ENCODE measurements around the gene CDC16. TPM values are rescaled to one million over a fixed set of nuclear protein-coding genes. Genes with fewer than 3 reads are reported as not detected.

Gene CDC16
- total RNA-seq, 1 experiment from 2014 or later, result 61.0 TPM

DNA sequence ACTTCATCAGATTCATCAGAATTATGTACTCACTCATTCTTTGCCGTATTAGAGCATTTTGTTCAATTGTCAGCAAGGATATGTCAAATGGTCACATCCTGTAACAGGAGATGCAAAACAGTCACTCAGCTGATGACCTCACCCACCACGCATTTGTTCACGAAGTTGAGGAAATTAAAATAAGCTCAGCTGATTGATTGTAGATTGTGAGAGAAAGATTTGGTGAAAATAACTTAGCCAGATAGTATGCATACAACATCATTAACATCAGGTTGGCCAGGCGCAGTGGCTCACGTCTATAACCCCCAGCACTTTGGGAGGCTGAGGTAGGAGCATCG is 22.6 kb upstream of the CDC16 start:
- Histone ChIP-seq H3K27me3 (ENCODE audit: insufficient read depth, low read length) (peaks cover 10% of the 10 kb centered on the region; the same call in 1 of the 2 replicates), H3K9me2 (ENCODE audit: insufficient read depth) (no peaks in the 10 kb centered on the region), H3K4me3 (replicated peaks in 1 of 2; ENCODE audit: low read depth in 1 of 2, low read length in 2 of 2) (no peak overlapping the region), H3K79me2 (ENCODE audit: insufficient read depth, low read length) (no peaks in the 10 kb centered on the region), H3K9me3 (ENCODE audit: control insufficient read depth in 1 of 2, insufficient read depth in 1 of 2, low read depth in 1 of 2, low read length in 2 of 2) (peaks cover 0 to 7% of the 10 kb centered on the region in 2 experiments; a peak in 2 of 4 replicates), H3K27ac (ENCODE audit: low read depth, low read length) (no peak overlapping the region), H3K4me2 (ENCODE audit: low read length) (no peak overlapping the region), H2AFZ (ENCODE audit: low read depth, low read length, poor library complexity, severe bottlenecking) (no peak overlapping the region), H3K9ac (ENCODE audit: low read length) (no peak overlapping the region), H4K20me1 (ENCODE audit: insufficient read depth) (no peaks in the 10 kb centered on the region), H3K4me1 (ENCODE audit: control insufficient read depth in 1 of 2, insufficient read depth in 2 of 2, low read length in 2 of 2) (no peaks in the 10 kb centered on the region), H3K36me3 (ENCODE audit: control insufficient read depth in 1 of 2, insufficient read depth in 2 of 2, low read length in 2 of 2) (no peaks in the 10 kb centered on the region)
- DNase-seq (ENCODE audit: low read depth, low spot score) (no peak), ATAC-seq (no peak)
- CTCF ChIA-PET, result no interaction called here
- intact Hi-C loops (cut with micrococcal nuclease), result no loop called here
- RAD21 ChIA-PET (ENCODE audit: low non-redundant PET in 1 of 2, low total read pairs in 2 of 2, uncharacterized antibody in 2 of 2, unreplicated experiment in 2 of 2), result no interaction called here
- TF ChIP-seq ZBTB33 (IDR thresholded peaks at IDR 0.05; ENCODE audit: extremely low read depth, insufficient replicate concordance, low read length), result no peak
- no peak for TF ChIP-seq EZH2phosphoT487 (IDR thresholded peaks at IDR 0.05; ENCODE audit: borderline replicate concordance)
- no peak for TF ChIP-seq ZNF274 (IDR thresholded peaks at IDR 0.05; ENCODE audit: low read depth, low read length)
- TF ChIP-seq, protein P1, sequence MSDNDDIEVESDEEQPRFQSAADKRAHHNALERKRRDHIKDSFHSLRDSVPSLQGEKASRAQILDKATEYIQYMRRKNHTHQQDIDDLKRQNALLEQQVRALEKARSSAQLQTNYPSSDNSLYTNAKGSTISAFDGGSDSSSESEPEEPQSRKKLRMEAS (IDR thresholded peaks at IDR 0.05), result no peak
- TF ChIP-seq JUND (IDR thresholded peaks at IDR 0.05), result no peak
- TF ChIP-seq RAD21 (IDR thresholded peaks at IDR 0.05; ENCODE audit: low read depth), result no peak
- TF ChIP-seq POLR2A (IDR thresholded peaks at IDR 0.05; ENCODE audit: borderline replicate concordance, extremely low read depth, insufficient read depth, insufficient read length), result no peak
- TF ChIP-seq EGR1 (IDR thresholded peaks at IDR 0.05; ENCODE audit: low read depth), result no peak
- no peak for TF ChIP-seq POLR2AphosphoS5 (IDR thresholded peaks at IDR 0.05; ENCODE audit: low read depth, low read length)
- TF ChIP-seq, protein P2, sequence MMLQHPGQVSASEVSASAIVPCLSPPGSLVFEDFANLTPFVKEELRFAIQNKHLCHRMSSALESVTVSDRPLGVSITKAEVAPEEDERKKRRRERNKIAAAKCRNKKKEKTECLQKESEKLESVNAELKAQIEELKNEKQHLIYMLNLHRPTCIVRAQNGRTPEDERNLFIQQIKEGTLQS (IDR thresholded peaks at IDR 0.05), result no peak
- no peak for TF ChIP-seq EZH2 (IDR thresholded peaks at IDR 0.05)
- TF ChIP-seq, protein P3, sequence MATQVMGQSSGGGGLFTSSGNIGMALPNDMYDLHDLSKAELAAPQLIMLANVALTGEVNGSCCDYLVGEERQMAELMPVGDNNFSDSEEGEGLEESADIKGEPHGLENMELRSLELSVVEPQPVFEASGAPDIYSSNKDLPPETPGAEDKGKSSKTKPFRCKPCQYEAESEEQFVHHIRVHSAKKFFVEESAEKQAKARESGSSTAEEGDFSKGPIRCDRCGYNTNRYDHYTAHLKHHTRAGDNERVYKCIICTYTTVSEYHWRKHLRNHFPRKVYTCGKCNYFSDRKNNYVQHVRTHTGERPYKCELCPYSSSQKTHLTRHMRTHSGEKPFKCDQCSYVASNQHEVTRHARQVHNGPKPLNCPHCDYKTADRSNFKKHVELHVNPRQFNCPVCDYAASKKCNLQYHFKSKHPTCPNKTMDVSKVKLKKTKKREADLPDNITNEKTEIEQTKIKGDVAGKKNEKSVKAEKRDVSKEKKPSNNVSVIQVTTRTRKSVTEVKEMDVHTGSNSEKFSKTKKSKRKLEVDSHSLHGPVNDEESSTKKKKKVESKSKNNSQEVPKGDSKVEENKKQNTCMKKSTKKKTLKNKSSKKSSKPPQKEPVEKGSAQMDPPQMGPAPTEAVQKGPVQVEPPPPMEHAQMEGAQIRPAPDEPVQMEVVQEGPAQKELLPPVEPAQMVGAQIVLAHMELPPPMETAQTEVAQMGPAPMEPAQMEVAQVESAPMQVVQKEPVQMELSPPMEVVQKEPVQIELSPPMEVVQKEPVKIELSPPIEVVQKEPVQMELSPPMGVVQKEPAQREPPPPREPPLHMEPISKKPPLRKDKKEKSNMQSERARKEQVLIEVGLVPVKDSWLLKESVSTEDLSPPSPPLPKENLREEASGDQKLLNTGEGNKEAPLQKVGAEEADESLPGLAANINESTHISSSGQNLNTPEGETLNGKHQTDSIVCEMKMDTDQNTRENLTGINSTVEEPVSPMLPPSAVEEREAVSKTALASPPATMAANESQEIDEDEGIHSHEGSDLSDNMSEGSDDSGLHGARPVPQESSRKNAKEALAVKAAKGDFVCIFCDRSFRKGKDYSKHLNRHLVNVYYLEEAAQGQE (IDR thresholded peaks at IDR 0.05; ENCODE audit: low read depth), result no peak
- no peak for TF ChIP-seq SIN3A (IDR thresholded peaks at IDR 0.05; ENCODE audit: low read depth)
- TF ChIP-seq, protein P4, sequence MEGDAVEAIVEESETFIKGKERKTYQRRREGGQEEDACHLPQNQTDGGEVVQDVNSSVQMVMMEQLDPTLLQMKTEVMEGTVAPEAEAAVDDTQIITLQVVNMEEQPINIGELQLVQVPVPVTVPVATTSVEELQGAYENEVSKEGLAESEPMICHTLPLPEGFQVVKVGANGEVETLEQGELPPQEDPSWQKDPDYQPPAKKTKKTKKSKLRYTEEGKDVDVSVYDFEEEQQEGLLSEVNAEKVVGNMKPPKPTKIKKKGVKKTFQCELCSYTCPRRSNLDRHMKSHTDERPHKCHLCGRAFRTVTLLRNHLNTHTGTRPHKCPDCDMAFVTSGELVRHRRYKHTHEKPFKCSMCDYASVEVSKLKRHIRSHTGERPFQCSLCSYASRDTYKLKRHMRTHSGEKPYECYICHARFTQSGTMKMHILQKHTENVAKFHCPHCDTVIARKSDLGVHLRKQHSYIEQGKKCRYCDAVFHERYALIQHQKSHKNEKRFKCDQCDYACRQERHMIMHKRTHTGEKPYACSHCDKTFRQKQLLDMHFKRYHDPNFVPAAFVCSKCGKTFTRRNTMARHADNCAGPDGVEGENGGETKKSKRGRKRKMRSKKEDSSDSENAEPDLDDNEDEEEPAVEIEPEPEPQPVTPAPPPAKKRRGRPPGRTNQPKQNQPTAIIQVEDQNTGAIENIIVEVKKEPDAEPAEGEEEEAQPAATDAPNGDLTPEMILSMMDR (IDR thresholded peaks at IDR 0.05 in 2 of 3, conservative IDR thresholded peaks at IDR 0.05 in 1 of 3; ENCODE audit: borderline replicate concordance in 1 of 3, insufficient read depth in 1 of 3, low read depth in 2 of 3, low read length in 2 of 3), result no peak
- TF ChIP-seq SP1 (IDR thresholded peaks at IDR 0.05; ENCODE audit: low read depth), result no peak
- POLR2A ChIA-PET, result no interaction called here
- BruUV-seq (replicated peaks), result no TSS peak
